ENCODE data around the gene PEX10.

GRCh38 chr1:2392686-2393085, 19.7 kb downstream of the PEX10 start:
- TF ChIP-seq CTCF (IDR thresholded peaks at IDR 0.05): no peak
- no peak for TF ChIP-seq POLR2A (IDR thresholded peaks at IDR 0.05)
